Measurements from ENCODE around the gene DUSP14. TPM values are rescaled to one million over a fixed set of nuclear protein-coding genes. Genes with fewer than 3 reads are reported as not detected.

Gene DUSP14
- total RNA-seq, 1 donor from 2014 or later = 16.0 TPM

DNA sequence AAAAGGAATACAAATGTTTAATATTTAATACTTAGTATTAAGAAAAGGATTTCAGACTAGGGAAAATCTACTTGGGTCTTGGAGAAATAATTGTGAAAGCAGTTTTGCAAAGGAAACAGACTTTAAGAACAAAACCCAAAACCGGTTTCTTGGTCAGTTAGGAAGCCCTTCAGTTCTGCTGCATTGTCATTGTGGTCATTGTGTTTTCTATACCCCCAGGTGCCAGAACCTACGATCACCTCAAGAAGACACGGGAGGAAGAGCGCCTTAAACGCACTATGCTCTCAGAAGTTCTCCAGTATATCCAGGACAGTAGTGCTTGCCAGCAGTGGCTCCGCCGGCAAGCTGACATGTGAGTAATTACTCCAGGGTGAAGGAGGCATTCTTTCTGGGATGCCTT lies 19.5 kb upstream of the DUSP14 start:
- TF ChIP-seq CTCF (conservative IDR thresholded peaks at IDR 0.05) = no peak
- no peaks in the 10 kb centered on the region for H3K4me1 Mint-ChIP-seq (ENCODE audit: unreplicated experiment)
- peaks cover 34% of the 10 kb centered on the region for H3K36me3 Mint-ChIP-seq
- H3K27me3 Mint-ChIP-seq = no peaks in the 10 kb centered on the region
- no peak for DNase-seq (ENCODE audit: extremely low spot score, unreplicated experiment)
- H3K27ac Mint-ChIP-seq = no peak overlapping the region
- no peak overlapping the region for H3K4me3 Mint-ChIP-seq
- no peaks in the 10 kb centered on the region for H3K9me3 Mint-ChIP-seq

DNA sequence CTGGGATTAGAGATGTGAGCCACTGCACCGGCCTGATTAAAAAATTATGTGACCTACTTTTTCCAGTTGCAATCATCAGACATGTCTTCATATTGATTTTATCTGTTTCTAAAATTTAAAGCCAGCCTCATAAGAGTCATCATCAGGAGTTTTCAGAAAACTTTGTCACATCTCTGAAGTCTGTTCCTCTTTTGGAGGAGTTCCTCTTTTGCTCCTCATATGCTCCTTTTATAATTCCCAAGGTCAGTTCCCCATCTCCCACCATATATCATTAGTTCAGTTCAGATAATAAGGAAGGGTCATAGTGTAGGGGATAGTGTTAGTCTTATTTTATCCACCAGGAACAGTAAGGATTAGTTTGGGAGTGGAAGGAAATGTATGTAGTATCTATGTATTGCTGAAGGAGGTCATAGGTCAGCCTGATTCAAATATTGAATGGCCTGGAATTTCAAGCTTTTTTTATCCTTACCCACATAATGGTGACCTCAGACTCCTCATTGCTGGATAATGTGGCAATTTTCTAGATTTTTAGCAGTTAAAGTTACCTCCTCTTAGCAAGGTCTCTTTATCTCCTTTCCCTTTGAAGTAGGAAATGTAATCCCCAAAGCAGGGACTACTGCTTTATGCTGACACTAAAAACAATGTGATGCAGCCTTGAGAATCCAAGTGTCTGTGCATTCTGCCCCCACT lies 13.8 kb upstream of the DUSP14 start:
- Mint-ChIP-seq H3K9me3 (no peaks in the 10 kb centered on the region), H3K27me3 (no peaks in the 10 kb centered on the region), H3K36me3 (peaks cover 46% of the 10 kb centered on the region), H3K4me1 (ENCODE audit: unreplicated experiment) (peaks cover 11% of the 10 kb centered on the region), H3K27ac (peak overlapping the region; percentile 97), H3K4me3 (peak overlapping the region; percentile 67)
- DNase-seq (ENCODE audit: extremely low spot score, unreplicated experiment) = no peak
- no peak for TF ChIP-seq CTCF (conservative IDR thresholded peaks at IDR 0.05)

GRCh38 chr17:37476431-37477120 lies 13.1 kb upstream of the DUSP14 start:
- H3K9me3 Mint-ChIP-seq = no peaks in the 10 kb centered on the region
- H3K4me3 Mint-ChIP-seq = peak overlapping the region; percentile 67
- peak overlapping the region; percentile 97 for H3K27ac Mint-ChIP-seq
- no peak for DNase-seq (ENCODE audit: extremely low spot score, unreplicated experiment)
- no peak for TF ChIP-seq CTCF (conservative IDR thresholded peaks at IDR 0.05)
- H3K27me3 Mint-ChIP-seq = no peaks in the 10 kb centered on the region
- peaks cover 42% of the 10 kb centered on the region for H3K36me3 Mint-ChIP-seq
- peaks cover 17% of the 10 kb centered on the region for H3K4me1 Mint-ChIP-seq (ENCODE audit: unreplicated experiment)

DNA sequence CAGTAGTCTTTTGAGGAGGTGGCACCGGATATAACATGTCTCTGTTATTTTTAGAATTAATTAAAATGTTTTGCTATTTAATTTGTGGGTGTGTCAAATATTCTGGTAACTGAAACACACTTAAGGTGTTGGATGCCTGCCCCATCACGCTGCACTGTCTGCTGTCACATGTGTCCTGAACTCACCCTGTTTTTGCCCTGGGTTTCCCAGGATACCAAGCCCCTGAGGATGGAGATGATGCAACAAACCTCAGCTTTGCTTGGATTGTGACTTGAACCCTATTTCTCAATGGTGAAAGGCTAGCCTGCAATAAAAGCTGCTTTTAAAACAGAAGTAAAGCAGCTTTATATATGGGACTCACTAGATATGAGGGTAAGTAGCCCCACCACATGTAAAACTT lies 11.5 kb upstream of the DUSP14 start:
- Mint-ChIP-seq H3K27ac (no peak overlapping the region), H3K4me3 (no peak overlapping the region), H3K36me3 (peaks cover 38% of the 10 kb centered on the region), H3K9me3 (no peaks in the 10 kb centered on the region), H3K4me1 (ENCODE audit: unreplicated experiment) (peaks cover 24% of the 10 kb centered on the region), H3K27me3 (no peaks in the 10 kb centered on the region)
- no peak for DNase-seq (ENCODE audit: extremely low spot score, unreplicated experiment)
- TF ChIP-seq CTCF (conservative IDR thresholded peaks at IDR 0.05) = no peak

DNA sequence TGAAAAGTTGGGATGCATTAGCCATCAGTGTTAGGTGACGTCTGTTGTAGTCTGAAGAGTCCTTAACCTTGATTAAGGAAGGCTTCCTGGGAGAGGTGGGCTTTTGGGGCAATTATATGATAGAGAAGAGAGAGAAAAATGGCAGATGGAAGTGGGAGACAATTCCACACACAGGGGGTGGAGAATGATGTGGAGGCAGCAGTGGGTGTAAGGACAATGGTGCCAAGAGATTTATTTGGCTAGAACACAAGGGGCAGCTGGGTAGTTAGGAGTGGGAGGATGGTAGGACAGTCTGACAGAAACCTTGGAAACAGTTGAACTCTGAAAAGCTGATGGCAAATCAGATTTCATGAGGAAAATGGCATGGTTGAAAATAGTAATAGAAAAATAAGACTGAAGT lies 10.7 kb upstream of the DUSP14 start:
- peaks cover 31% of the 10 kb centered on the region for H3K36me3 Mint-ChIP-seq
- H3K27me3 Mint-ChIP-seq = no peaks in the 10 kb centered on the region
- H3K27ac Mint-ChIP-seq = no peak overlapping the region
- H3K4me1 Mint-ChIP-seq (ENCODE audit: unreplicated experiment) = peaks cover 31% of the 10 kb centered on the region
- no peaks in the 10 kb centered on the region for H3K9me3 Mint-ChIP-seq
- no peak overlapping the region for H3K4me3 Mint-ChIP-seq
- no peak for TF ChIP-seq CTCF (conservative IDR thresholded peaks at IDR 0.05)
- no peak for DNase-seq (ENCODE audit: extremely low spot score, unreplicated experiment)
